Erythroblast (primary cell): Measurements from ENCODE around the gene VWC2L.

ENCODE experiments used
- GATA1 ChIP-seq: IDR thresholded peaks from 2 replicates; pipeline ENCODE4 v1.6.1; 2011; ENCODE audit warnings: low read depth, mild to moderate bottlenecking, control low read depth, low read length, moderate library complexity
- POLR2A ChIP-seq: IDR thresholded peaks from 2 replicates; pipeline ENCODE4 v1.6.1; 2011; ENCODE audit warnings: mild to moderate bottlenecking, low read length

DNA sequence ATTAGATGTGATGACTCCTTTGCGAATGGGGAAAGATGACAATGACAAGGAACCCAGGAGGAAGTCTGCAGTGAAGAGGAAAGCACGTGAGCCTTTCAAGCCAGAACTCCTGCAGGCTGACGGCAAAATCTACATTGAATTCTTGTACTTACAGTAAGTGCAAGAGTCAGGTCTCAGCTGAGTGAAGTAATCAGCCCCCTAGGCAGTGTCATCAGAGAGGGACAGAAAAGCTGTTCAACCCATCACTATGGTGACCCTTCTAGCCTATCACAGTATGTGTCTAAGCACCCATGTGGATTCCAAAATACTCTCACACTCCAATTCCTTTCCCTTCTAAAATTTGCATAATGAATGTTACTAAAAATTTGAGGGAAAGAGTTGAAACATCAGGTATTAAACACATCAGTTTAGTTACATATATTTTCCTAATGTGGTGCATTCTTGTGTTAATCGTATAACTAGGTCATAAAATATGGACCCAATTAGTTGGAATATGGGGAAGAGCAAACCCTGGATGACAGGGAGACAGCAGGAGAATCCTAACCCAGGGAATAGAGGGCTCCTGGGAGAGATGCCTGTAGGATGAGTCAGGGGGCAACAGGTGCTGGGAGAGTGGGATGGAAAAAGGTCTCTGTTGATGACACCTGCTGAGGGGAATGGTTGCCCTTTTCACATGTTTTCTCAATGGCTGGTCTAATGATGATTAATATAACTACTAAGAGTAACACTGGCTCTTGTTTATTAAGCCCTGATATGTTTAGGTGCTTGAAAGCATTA is 39.5 kb downstream of the VWC2L start:
- no peak for TF ChIP-seq GATA1
- TF ChIP-seq POLR2A, result no peak
